HG03575 (cell line): Measurements from ENCODE around the gene BEST4.
"Not testable (repeated sequence)": the region's sequence is repeated elsewhere in the genome, so short reads cannot be mapped to it uniquely, and the experiment has no call there.

Experiments used
- ATAC-seq: cut with Tn5 transposase; IDR thresholded peaks from one replicate; pipeline ENCODE4 v1.9.1; 2021; ENCODE audit not compliant: unreplicated experiment, insufficient number of reproducible peaks, low FRiP score; ENCODE audit errors: extremely low read depth

Gene BEST4

DNA sequence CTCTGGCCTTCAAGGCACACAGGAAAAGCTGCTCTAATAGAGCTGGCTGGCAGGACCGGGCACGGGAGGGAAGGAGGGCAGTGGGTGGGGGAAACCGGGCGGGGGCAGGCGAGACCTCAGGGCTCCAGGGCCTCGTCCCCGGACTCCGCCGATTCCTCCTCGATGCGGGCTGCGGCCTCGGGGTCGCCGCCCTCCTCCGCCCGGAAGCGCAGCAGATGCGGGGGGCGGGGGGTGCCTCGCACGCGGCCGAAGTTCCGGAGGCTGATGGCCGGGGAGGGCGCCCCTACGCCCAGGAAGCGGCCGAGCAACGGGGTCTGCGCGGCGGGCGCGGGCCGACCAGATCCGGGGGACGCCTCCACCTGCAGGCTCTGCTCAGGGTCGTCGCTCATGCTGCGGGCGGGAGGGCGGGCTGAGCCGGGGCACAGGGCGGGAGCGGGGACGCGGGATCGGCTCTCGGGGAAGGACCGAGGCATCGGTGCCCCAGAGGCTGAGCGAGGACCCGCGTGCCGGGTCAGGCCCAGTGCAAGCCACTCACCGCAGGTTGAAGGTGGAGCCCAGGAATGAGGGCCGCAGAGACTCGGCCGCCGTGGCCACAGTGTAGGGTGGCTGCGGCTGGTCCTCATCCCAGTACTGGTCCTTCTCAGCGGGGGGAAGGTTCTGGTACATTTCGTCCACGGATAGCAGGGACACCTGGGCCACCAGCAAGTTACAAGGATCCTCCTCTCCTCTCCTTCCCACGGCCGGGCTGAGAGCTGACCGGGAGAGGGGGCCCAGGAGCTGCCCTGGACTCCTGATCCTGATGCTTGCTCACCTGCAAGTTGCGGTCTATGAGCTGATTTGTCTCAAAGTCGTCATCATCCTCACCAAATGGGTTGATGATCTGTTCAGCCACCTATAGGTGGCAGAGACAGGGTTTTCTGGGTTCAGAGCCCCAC is 3.6 kb downstream of the BEST4 start:
- ATAC-seq: no peak

DNA sequence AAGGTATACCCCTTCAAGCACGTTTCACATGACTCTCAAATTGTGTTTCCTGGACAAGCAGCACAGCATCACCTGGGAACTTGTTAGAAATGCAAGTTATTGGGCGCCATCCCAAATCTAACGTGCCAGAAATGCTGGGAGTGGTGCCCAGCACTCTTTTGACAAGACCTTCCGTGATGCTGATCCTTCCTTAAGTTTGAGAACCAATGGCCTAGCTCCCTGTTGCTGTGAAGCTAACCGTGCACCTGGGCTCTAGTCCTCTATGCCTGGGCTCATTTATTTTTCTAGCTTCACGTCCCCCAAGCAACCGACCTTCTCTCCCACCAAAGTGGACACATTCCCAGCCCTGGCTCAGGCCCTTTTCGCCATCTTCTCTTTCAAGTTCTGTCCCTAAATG is 4.3 kb downstream of the BEST4 start:
- no peak for ATAC-seq

DNA sequence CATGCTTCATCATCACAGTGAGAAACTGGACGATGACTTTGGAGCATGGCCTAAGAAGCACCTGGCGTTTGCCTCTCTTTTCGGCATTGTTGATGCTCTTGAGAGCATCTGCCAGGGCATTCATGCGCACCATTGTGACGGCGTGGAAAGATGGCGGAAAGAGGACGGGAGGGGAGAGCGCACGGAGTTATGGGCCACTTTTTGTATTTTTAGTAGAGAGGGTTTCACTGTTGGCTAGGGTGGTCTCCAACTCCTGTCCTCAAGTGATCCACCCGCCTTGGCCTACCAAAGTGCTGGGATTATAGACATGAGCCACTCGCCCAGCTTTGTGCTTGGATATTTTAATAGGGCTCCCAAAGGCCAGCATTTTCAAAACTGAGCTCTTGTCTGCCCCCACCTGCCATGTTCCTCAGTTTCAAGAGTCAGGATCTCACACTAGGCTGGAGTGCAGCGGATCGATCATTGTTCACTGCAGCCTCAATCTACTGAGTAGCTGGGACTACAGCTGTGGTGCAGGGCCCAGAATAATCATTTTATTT is 7.3 kb downstream of the BEST4 start:
- ATAC-seq: no peak

DNA sequence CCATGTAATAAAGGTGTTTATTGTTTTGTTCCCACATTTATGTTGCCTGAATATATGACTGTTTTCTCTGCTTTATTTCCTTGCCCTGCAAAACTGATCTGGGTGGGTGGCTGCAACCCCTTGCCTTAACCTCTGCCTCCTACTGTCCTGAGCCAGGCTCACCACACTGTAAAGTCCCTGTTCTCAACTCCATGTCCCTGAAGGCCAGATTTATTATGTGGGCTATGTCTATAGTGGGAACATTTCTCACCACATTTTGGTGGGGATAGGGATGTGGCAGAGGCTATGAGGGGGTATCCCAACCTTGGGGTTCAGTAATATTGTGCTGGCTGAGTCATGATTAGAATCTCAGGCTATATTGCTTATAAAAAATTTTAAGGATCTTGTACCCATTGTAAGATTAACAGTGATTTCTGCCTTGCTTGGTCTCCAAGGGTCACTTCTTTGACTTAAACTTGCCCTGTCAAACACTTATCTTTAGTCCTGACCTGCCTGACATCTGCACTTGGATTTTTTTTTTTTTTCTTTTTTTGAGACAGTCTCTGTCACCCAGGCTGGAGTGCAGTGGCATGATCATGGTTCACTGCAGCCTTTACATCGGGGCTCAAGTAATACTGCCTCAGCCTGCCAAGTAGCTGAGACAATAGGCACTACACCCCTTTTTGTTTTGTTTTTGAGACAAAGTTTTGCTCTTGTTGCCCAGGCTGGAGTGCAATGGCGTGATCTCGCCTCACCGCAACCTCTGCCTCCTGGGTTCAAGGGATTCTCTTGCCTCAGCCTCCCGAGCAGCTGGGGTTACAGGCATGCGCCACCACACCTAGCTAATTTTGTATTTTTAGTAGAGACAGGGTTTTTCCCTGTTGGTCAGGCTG is 9.0 kb downstream of the BEST4 start:
- ATAC-seq: no peak

DNA sequence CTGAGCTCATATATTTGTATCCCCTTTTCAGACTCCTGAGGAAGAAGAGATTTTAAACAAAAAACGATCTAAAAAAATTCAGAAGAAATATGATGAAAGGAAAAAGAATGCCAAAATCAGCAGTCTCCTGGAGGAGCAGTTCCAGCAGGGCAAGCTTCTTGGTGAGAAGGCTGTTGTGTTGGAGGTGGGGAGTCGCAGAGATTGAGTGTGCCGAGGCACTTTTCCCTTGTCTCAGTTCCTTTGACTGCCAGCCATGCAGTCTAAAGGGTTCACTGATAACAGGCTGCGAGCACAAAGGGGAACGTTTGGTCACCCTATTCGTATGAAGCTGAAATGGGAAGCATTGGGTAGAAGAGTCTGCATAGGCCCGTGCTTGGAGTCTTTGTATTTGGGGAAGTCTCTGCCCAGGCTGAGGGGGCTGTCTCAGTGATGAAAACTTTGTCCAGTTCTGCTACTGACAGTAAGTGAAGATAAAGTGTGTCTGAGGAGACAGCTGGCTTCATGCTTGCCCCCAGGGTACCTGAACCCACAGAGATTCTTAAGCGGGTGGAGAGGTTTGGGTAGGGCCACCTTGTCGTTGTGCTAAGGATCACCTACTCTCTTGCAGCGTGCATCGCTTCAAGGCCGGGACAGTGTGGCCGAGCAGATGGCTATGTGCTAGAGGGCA is 9.9 kb downstream of the BEST4 start:
- ATAC-seq: no peak

DNA sequence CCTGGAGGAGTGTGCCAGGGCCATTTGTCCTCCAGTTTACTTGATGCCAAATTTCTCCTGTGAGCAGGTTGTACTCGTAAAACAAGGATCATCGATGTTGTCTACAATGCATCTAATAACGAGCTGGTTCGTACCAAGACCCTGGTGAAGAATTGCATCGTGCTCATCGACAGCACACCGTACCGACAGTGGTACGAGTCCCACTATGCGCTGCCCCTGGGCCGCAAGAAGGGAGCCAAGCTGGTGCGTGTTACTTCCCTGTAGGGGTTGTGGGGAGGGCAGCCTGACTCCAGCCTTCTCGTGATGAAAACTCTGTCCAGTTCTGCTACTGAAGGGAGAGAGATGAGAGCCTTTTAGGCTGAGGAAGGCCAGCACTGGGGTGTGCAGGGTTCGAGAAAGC is 10.4 kb downstream of the BEST4 start:
- no peak for ATAC-seq

DNA sequence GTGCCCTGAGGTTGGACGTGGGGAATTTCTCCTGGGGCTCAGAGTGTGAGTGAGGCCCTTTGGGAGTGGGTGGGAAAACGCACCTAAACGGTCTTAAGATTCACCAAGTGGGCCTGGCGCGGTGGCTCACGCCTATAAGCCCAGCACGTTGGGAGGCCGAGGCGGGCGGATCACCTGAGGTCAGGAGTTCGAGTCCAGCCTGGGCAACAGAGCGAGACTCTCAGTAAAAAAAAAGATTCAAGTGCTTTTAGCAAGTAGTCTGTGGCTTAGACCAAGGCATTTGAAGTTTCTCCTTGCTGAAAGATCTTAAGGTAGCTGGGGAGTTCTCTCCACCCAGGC is 11.3 kb downstream of the BEST4 start:
- no peak for ATAC-seq

DNA sequence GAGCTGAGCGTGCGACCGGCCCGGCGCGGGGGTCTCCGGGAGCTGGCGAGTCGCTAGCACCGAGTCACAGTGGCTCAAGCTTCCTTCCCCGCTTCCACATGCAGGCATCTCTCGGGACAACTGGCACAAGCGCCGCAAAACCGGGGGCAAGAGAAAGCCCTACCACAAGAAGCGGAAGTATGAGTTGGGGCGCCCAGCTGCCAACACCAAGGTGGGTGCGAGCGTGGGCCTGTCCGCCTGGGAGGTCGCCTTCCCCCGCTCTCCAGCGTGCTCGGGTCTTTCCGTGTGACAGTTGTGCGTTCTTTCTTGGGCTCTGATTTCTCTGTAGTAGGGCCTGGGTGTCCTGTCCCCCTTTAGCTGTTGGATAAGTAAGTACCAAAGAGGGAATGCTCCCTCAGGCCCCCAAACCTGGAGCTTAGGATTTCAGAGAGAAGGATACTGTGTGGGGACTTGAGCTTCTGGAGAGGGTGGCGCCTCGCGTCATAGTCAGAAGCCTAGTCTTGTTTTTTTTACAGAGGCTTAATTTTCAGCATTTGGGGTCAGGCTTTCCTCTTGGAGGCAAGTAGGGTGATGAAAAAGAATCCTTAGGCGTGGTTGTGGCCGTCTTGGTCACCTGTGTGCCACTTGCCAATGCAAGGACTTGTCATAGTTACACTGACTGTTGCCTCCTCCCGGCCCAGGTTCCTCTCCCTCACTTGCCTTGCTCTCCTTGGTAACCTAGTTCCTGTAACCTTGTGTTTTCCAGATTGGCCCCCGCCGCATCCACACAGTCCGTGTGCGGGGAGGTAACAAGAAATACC is 11.8 kb downstream of the BEST4 start:
- no peak for ATAC-seq

DNA sequence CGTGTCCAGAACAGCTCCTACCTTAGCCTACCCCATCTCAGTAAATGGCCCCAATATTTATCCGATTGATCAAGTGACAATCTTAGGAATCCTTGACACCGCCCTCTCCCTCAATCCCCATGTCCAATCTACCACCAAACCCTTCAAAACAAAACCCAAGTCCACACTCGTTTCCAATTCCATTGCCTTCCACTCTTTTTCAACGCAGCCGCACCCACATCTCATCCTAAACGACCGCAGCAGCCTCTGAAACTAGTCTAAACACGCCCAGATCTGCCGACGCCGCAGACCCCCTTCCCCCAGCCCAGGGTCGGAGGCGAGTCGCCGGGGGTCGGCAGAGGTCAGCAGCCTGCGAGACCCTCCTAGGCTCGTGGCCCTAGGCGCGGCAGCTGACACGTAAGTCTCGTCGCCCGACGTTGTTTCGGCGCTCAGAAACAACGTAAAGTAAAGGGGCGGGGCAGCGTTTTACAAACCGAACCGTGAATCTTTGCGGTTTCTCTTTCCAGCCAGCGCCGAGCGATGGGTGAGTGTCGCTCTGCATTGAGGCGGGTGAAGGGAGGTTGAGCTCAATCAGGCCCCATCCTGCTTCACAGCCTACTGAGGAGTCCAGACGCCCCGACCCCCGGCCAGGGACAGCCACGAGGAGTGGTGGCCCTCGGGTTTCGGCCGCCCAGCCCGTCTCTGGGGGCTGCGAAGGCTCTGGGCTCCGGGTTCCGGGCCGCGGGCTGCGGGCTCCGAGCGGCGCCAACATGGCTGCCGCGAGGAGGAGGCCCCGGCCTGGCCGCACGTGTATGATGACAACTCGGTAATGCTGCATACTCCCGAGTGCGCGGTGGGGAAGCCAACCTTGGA is 12.7 kb downstream of the BEST4 start, which contains the start of gene RPS8:
RPS8 (plus strand) TSS at position 463 of the 852 bp plus-strand sequence; CDS start at position 520, 57 bp downstream.
- no peak for ATAC-seq

DNA sequence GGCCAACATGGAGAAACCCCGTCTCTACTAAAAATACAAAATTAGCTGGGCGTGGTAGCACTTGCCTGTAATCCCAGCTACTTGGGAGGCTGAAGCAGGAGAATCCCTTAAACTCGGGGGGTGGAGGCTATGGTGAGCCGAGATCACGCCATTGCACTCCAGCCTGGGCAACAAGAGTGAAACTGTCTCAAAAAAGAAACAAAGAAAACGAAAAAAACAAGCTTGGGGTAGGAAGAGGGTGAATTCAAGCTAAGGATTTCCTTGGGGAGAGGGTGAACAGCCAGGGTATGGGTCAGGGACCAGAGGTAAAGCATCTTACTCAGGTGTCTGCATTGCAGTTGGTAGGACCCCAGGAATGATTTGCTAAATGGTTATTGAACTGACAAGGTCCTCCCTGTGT is 21.5 kb downstream of the BEST4 start:
- not testable (repeated sequence) for ATAC-seq

DNA sequence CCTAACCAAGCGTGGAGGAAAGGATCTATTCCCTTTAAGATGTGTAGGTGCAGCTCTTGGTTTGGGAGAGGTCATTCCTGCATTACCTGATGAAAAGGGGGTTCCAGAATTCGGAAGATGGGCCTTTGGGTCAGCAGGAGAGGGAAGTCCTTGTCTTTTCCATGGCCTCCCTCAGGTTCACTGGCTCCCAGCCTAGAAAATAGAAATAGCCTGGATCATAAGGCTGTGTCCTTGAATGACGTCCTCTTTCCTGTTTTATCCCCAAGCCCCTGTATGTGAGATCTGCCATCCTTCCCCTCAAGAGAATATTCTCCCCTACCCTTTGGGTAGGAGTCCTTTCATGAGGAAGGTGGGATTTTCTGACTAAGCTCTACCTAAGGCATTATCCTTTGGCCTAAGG is 27.1 kb downstream of the BEST4 start:
- ATAC-seq: no peak

DNA sequence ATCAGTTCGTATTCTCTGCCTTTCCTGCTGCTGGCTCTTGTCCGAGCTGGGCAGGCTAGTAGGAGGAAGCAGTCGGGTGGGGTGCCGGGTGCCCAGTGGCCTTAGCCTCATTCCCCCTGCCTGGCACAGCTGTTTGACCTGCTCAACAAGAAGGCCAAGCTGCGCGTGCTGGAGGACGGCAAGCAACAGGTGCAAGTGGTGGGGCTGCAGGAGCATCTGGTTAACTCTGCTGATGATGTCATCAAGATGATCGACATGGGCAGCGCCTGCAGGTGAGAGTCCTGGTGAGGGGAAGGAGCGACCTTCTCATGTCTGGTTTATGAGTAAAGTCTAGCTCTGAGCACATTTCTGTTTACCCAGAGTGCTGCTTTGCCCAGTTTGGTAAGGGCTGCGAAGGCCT is 28.9 kb downstream of the BEST4 start:
- no peak for ATAC-seq

DNA sequence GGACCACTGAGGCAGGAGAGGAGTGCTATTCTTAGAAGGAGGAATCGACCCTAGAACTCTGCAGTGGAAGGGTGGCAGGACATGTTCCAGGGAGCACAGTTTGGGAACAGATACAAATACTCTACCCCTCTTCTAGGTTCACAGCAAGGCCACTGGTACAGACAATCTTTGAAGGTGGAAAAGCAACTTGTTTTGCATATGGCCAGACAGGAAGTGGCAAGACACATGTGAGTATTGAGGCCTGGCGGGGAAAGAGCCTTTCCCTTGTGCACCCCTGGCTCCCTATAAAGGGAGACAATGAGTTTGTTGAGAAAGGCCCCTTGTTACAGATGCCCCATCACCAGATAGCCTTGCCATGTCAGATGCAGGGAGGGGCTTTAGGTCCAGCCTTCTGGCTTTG is 30.6 kb downstream of the BEST4 start:
- ATAC-seq: no peak

DNA sequence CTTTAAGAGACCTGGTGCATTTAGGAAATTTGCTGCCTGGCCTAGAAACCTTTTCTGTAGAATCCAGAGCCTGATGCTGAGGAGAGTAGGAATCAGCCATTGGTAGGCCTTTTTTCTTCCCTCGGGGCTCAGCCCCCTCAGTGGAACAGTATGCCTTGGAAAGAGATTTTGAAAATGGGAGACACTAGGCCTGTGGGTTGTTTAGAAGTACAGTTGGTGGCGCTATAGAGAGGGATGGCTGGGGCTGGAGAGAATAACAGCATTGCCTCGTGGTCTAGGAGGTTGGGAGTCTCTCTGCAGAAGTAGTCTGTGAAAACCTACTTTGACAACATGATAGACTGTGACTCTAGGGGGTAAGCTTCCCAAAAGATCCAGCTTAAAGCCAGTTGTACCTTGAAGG is 40.1 kb downstream of the BEST4 start:
- ATAC-seq: no peak

DNA sequence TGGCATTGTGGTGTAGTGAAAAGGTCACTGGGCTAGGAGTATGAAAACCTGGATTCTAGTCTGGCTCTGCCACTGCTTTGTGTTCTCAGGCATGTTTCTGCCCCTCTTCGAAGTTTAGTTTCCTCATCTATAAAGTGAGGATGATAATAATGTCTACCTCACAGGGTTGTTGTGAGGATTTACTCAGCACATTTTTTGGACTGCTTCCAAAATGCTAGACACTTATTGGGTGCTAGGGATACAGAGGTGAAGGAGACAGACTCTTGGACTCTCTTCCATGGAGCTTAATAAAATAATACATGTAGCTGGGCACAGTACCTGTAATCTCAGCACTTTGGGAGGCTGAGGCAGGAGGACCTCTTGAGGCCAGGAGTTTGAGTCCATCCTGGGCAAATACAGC is 44.8 kb downstream of the BEST4 start:
- ATAC-seq: no peak

DNA sequence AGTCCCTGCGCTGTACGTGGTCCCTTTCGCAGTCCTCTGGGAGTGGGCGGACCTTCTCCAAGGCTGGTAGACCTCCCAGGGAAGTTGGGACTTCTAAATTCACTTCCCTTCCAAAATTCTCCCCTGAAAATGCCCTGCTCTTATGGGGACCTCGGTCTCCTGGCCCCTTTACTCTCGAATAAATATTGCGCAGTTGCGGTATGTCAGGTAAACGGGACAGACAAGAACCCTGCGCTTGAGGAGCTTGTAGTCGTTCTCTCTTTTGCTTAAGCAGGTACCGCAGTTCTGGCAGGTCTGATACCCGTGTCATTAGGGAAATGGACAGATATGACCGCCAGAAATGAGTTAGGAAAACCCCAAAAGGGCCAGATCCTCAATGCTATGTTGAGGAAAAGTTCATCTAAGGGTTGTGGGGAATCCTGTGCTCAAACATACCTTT is 47.8 kb downstream of the BEST4 start:
- ATAC-seq: no peak

DNA sequence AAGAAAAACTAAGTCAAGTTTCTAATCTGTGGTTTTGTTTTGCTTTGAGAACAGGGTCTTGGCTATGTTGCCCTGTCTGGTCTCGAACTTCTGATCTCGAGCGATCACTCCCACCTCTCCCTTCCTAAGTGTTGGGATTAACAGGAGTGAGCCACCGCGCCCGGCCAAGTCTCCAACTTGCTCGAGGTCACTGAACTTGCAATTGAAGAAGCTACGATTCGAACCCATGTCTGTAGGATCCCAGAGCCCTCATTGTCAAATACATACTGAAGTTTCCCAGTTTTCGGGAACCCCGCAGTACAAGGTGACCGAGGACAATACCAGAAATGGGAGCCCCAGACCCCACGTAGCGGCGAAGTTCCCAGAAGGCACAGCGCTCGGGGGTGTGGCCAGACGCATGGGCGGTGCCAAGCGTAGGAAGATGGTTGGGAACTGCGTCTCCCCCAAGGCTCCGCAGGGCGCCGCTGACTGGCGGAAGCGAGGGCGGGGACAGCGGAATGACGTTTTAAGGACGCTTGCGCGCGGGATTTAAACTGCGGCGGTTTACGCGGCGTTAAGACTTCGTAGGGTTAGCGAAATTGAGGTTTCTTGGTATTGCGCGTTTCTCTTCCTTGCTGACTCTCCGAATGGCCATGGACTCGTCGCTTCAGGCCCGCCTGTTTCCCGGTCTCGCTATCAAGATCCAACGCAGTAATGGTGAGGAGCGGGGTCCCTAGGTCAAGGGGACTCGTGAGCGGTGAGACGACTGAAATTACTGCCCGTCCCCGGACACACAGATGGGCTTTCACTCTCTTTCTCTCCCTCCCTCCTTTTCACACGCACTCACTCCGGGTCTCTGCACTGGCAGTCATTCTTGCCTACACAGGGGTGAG is 48.4 kb downstream of the BEST4 start, which contains the start of gene KIF2C:
KIF2C (plus strand) TSS at position 531 of the 872 bp plus-strand sequence; CDS start at position 627, 96 bp downstream.
- peak; percentile 73 for ATAC-seq
